ENCODE data around the gene SRP68.
A peak's percentile ranks its signal among the peaks of the same experiment; 100 is the strongest.

SRP68 gene

GRCh38 chr17:76072148-76072858 lies at the start of gene SRP68:
TSS of gene SRP68 (minus strand) at chr17:76072517. CDS start at chr17:76072491, 26 bp downstream.
- Histone ChIP-seq H3K4me3 (ENCODE audit: low read length, poor library complexity, severe bottlenecking) (peak within 1 kb of the TSS; percentile 85), H3K4me1 (ENCODE audit: insufficient read depth, low read length, poor library complexity, severe bottlenecking) (peaks cover 14% of the 10 kb centered on the region), H3F3A (ENCODE audit: low read depth) (no peaks in the 10 kb centered on the region), H3K4me2 (ENCODE audit: low read depth, low read length, poor library complexity, severe bottlenecking) (peak within 1 kb of the TSS; percentile 91), H3K36me3 (ENCODE audit: insufficient read depth, low read length) (peaks cover 10% of the 10 kb centered on the region; the same call in 1 of the 2 replicates), H3K79me2 (ENCODE audit: insufficient read depth, low read length) (peaks cover 50% of the 10 kb centered on the region), H3K9ac (ENCODE audit: low read depth, low read length, poor library complexity, severe bottlenecking) (peak within 1 kb of the TSS; percentile 89), H3K9me2 (replicated peaks; ENCODE audit: low read depth, low read length) (no peaks in the 10 kb centered on the region), H3K9me3 (ENCODE audit: insufficient read depth, low read depth, low read length) (no peaks in the 10 kb centered on the region), H4K20me1 (ENCODE audit: insufficient read depth, low read length, poor library complexity, severe bottlenecking) (peaks cover 16% of the 10 kb centered on the region), H3K27me3 (ENCODE audit: insufficient read depth, low read length, poor library complexity, severe bottlenecking) (no peaks in the 10 kb centered on the region), H2AFZ (ENCODE audit: low read length) (peak within 1 kb of the TSS; percentile 96)
- TF ChIP-seq CTCF (conservative IDR thresholded peaks at IDR 0.05; ENCODE audit: low read length), result no peak
- no peak for TF ChIP-seq EZH2phosphoT487 (IDR thresholded peaks at IDR 0.05; ENCODE audit: borderline replicate concordance)

GRCh38 chr17:76121932-76122430 lies 49.7 kb upstream of the SRP68 start:
- H3K4me2 ChIP-seq (ENCODE audit: low read depth, low read length, poor library complexity, severe bottlenecking), result no peak overlapping the region
- H3K36me3 ChIP-seq (ENCODE audit: insufficient read depth, low read length), result no peaks in the 10 kb centered on the region
- TF ChIP-seq CTCF (conservative IDR thresholded peaks at IDR 0.05; ENCODE audit: low read length) (no peak), EZH2phosphoT487 (IDR thresholded peaks at IDR 0.05; ENCODE audit: borderline replicate concordance) (no peak)
- H2AFZ ChIP-seq (ENCODE audit: low read length), result no peak overlapping the region
- no peaks in the 10 kb centered on the region for H4K20me1 ChIP-seq (ENCODE audit: insufficient read depth, low read length, poor library complexity, severe bottlenecking)
- H3K4me1 ChIP-seq (ENCODE audit: insufficient read depth, low read length, poor library complexity, severe bottlenecking), result no peaks in the 10 kb centered on the region
- no peaks in the 10 kb centered on the region for H3K9me2 ChIP-seq (replicated peaks; ENCODE audit: low read depth, low read length)
- no peaks in the 10 kb centered on the region for H3F3A ChIP-seq (ENCODE audit: low read depth)
- H3K27me3 ChIP-seq (ENCODE audit: insufficient read depth, low read length, poor library complexity, severe bottlenecking), result no peaks in the 10 kb centered on the region
- H3K79me2 ChIP-seq (ENCODE audit: insufficient read depth, low read length), result no peaks in the 10 kb centered on the region
- no peak overlapping the region for H3K9ac ChIP-seq (ENCODE audit: low read depth, low read length, poor library complexity, severe bottlenecking)
- H3K4me3 ChIP-seq (ENCODE audit: low read length, poor library complexity, severe bottlenecking), result no peak overlapping the region
- H3K9me3 ChIP-seq (ENCODE audit: insufficient read depth, low read depth, low read length), result no peaks in the 10 kb centered on the region

GRCh38 chr17:76120658-76121008 lies 48.3 kb upstream of the SRP68 start:
- H2AFZ ChIP-seq (ENCODE audit: low read length), result peak overlapping the region; percentile 78
- no peak overlapping the region for H3K4me2 ChIP-seq (ENCODE audit: low read depth, low read length, poor library complexity, severe bottlenecking)
- no peak overlapping the region for H3K9ac ChIP-seq (ENCODE audit: low read depth, low read length, poor library complexity, severe bottlenecking)

More at GRCh38 chr17:76120658-76121008, 48.3 kb upstream of the SRP68 start:
- Histone ChIP-seq H3K4me1 (ENCODE audit: insufficient read depth, low read length, poor library complexity, severe bottlenecking) (no peaks in the 10 kb centered on the region), H3K36me3 (ENCODE audit: insufficient read depth, low read length) (no peaks in the 10 kb centered on the region), H3F3A (ENCODE audit: low read depth) (no peaks in the 10 kb centered on the region), H3K9me2 (replicated peaks; ENCODE audit: low read depth, low read length) (no peaks in the 10 kb centered on the region), H3K4me3 (ENCODE audit: low read length, poor library complexity, severe bottlenecking) (no peak overlapping the region), H4K20me1 (ENCODE audit: insufficient read depth, low read length, poor library complexity, severe bottlenecking) (no peaks in the 10 kb centered on the region), H3K79me2 (ENCODE audit: insufficient read depth, low read length) (no peaks in the 10 kb centered on the region), H3K9me3 (ENCODE audit: insufficient read depth, low read depth, low read length) (no peaks in the 10 kb centered on the region), H3K27me3 (ENCODE audit: insufficient read depth, low read length, poor library complexity, severe bottlenecking) (no peaks in the 10 kb centered on the region)
- TF ChIP-seq CTCF (conservative IDR thresholded peaks at IDR 0.05; ENCODE audit: low read length), result no peak
- no peak for TF ChIP-seq EZH2phosphoT487 (IDR thresholded peaks at IDR 0.05; ENCODE audit: borderline replicate concordance)
